ENCODE measurements around the gene DOCK8. TPM values are rescaled to one million over a fixed set of nuclear protein-coding genes. Genes with fewer than 3 reads are reported as not detected.

The DOCK8 gene
- total RNA-seq, 1 experiment from 2014 or later = not detected

GRCh38 chr9:456365-456764 lies 241.7 kb downstream of the DOCK8 start:
- no peak for DNase-seq (ENCODE audit: low read depth)

- no peak for DNase-seq (ENCODE audit: low read depth)
These were observed 243.9 kb downstream of the DOCK8 start for GRCh38 chr9:458590-458989.

- DNase-seq (ENCODE audit: low read depth) = no peak
These were observed 245.1 kb downstream of the DOCK8 start for GRCh38 chr9:459491-460444.

- DNase-seq (ENCODE audit: low read depth) = no peak
These were observed 247.5 kb downstream of the DOCK8 start for GRCh38 chr9:462121-462520.

GRCh38 chr9:462606-463005 lies 247.9 kb downstream of the DOCK8 start:
- DNase-seq (ENCODE audit: low read depth) = no peak

- no peak for DNase-seq (ENCODE audit: low read depth)
These were observed 248.9 kb downstream of the DOCK8 start for GRCh38 chr9:463455-464171.

- DNase-seq (ENCODE audit: low read depth) = no peak
These were observed 252.1 kb downstream of the DOCK8 start for GRCh38 chr9:466747-467146.

- no peak for DNase-seq (ENCODE audit: low read depth)
These were observed 254.2 kb downstream of the DOCK8 start for GRCh38 chr9:468766-469426.

GRCh38 chr9:469672-470551 lies 255.2 kb downstream of the DOCK8 start:
- peak; percentile 55 for DNase-seq (ENCODE audit: low read depth)

GRCh38 chr9:470552-471194 lies 256.0 kb downstream of the DOCK8 start:
- DNase-seq (ENCODE audit: low read depth) = no peak

GRCh38 chr9:471320-471719 lies 256.7 kb downstream of the DOCK8 start:
- no peak for DNase-seq (ENCODE audit: low read depth)

GRCh38 chr9:472479-473075 lies 257.9 kb downstream of the DOCK8 start:
- DNase-seq (ENCODE audit: low read depth) = no peak

- DNase-seq (ENCODE audit: low read depth) = no peak
These were observed 262.5 kb downstream of the DOCK8 start for GRCh38 chr9:477193-477592.

GRCh38 chr9:479304-479970 lies 264.8 kb downstream of the DOCK8 start:
- no peak for DNase-seq (ENCODE audit: low read depth)

- DNase-seq (ENCODE audit: low read depth) = no peak
These were observed 265.3 kb downstream of the DOCK8 start for GRCh38 chr9:479971-480350.

- no peak for DNase-seq (ENCODE audit: low read depth)
These were observed 268.1 kb downstream of the DOCK8 start for GRCh38 chr9:482739-483138.

- no peak for DNase-seq (ENCODE audit: low read depth)
These were observed 271.5 kb downstream of the DOCK8 start for GRCh38 chr9:486156-486555.

- no peak for DNase-seq (ENCODE audit: low read depth)
These were observed 272.8 kb downstream of the DOCK8 start for GRCh38 chr9:487429-487828.

GRCh38 chr9:488448-488847 lies 273.8 kb downstream of the DOCK8 start:
- no peak for DNase-seq (ENCODE audit: low read depth)

Data from LHCN-M2 (cell line).